GM23338 (cell line): ENCODE data around the gene ABHD6. TPM values are rescaled to one million over a fixed set of nuclear protein-coding genes. Genes with fewer than 3 reads are reported as not detected.
"Not testable (repeated sequence)": the region's sequence is repeated elsewhere in the genome, so short reads cannot be mapped to it uniquely, and the experiment has no call there.

ENCODE experiments used
- ATAC-seq: fragments of 200-7000 bp; cut with Tn5 transposase; 3 replicates; pipeline ENCODE4 v1.9.1; 2020
- DNase-seq: peaks from one replicate; pipeline ENCODE4 v3.0.0-alpha.2; 2015; ENCODE audit warnings: low spot score
- H2AFZ ChIP-seq: fragments of 200-600 bp; sonication (generic); 2 replicates; pipeline ENCODE4 v1.8.0; 2016; ENCODE audit warnings: antibody characterized with exemption, mild to moderate bottlenecking, moderate library complexity
- H3F3A ChIP-seq: fragments of 200-600 bp; sonication (generic); replicated peaks from 2 replicates; pipeline ENCODE4 v1.8.0; 2017; ENCODE audit warnings: antibody characterized with exemption, mixed run types, low read depth
- H3K27ac ChIP-seq: fragments of 200-600 bp; sonication (generic); 2 replicates; pipeline ENCODE4 v1.6.1; 2016; ENCODE audit warnings: low read depth
- H3K27me3 ChIP-seq: fragments of 200-600 bp; sonication (generic); 2 replicates; pipeline ENCODE4 v1.8.0; 2016; ENCODE audit warnings: mild to moderate bottlenecking, mixed run types, moderate library complexity; ENCODE audit not compliant: insufficient read depth
- H3K36me3 ChIP-seq: fragments of 200-600 bp; sonication (generic); 2 replicates; pipeline ENCODE4 v1.8.0; 2016; ENCODE audit warnings: mild to moderate bottlenecking; ENCODE audit not compliant: insufficient read depth
- H3K4me1 ChIP-seq: fragments of 200-600 bp; sonication (generic); 2 replicates; pipeline ENCODE4 v1.8.0; 2016; ENCODE audit warnings: mild to moderate bottlenecking, moderate library complexity; ENCODE audit not compliant: insufficient read depth
- H3K4me2 ChIP-seq: fragments of 200-600 bp; sonication (generic); 2 replicates; pipeline ENCODE4 v1.7.1; 2017; ENCODE audit warnings: mixed run types
- H3K4me3 ChIP-seq: fragments of 200-600 bp; sonication (generic); 2 replicates; pipeline ENCODE4 v1.6.1; 2016; ENCODE audit warnings: mixed run types
- H3K79me2 ChIP-seq: fragments of 200-600 bp; sonication (generic); replicated peaks from 2 replicates; pipeline ENCODE4 v1.8.0; 2017; ENCODE audit warnings: mild to moderate bottlenecking; ENCODE audit not compliant: insufficient read depth
- H3K9me2 ChIP-seq: fragments of 200-600 bp; sonication (generic); 2 replicates; pipeline ENCODE4 v1.8.0; 2017; ENCODE audit not compliant: insufficient read depth
- H4K20me1 ChIP-seq: fragments of 200-600 bp; sonication (generic); replicated peaks from 2 replicates; pipeline ENCODE4 v1.8.0; 2017; ENCODE audit warnings: mild to moderate bottlenecking; ENCODE audit not compliant: insufficient read depth
- H3K27ac Mint-ChIP-seq: 2 replicates; pipeline ENCODE4 v1.8.0; 2020; ENCODE audit warnings: inconsistent platforms, mild to moderate bottlenecking, moderate library complexity, mixed read lengths
- H3K27me3 Mint-ChIP-seq: 3 replicates; pipeline ENCODE4 v1.8.0; 2022; ENCODE audit warnings: low read depth, mild to moderate bottlenecking, moderate library complexity, mixed read lengths, inconsistent platforms; ENCODE audit not compliant: insufficient read depth, poor library complexity
- H3K36me3 Mint-ChIP-seq: 3 replicates; pipeline ENCODE4 v1.8.0; 2021; ENCODE audit warnings: low read depth, mild to moderate bottlenecking, inconsistent platforms, moderate library complexity, mixed read lengths
- H3K4me1 Mint-ChIP-seq: 3 replicates; pipeline ENCODE4 v1.8.0; 2020; ENCODE audit warnings: mild to moderate bottlenecking, inconsistent platforms, mixed read lengths
- H3K4me3 Mint-ChIP-seq: 3 replicates; pipeline ENCODE4 v1.8.0; 2021; ENCODE audit warnings: moderate library complexity, mild to moderate bottlenecking, inconsistent platforms, mixed read lengths
- H3K9me3 Mint-ChIP-seq: 3 replicates; pipeline ENCODE4 v1.8.0; 2020; ENCODE audit warnings: moderate library complexity, mild to moderate bottlenecking, inconsistent platforms, mixed read lengths
- EZH2 ChIP-seq: fragments of 200-600 bp; sonication (generic); IDR thresholded peaks from one replicate; pipeline ENCODE4 v1.8.0; 2017; ENCODE audit warnings: antibody characterized with exemption, mild to moderate bottlenecking, low read depth; ENCODE audit not compliant: unreplicated experiment
- STAT1 ChIP-seq: IDR thresholded peaks from one replicate; pipeline ENCODE4 v1.6.1; 2016; ENCODE audit warnings: antibody characterized with exemption; ENCODE audit not compliant: unreplicated experiment
- ZNF331 ChIP-seq: fragments of 250-450 bp; sonication (Bioruptor Pico); IDR thresholded peaks from 2 replicates; pipeline ENCODE4 v1.5.0; 2020; ENCODE audit warnings: low read depth, mild to moderate bottlenecking, moderate library complexity
- polyA plus RNA-seq: library from polyadenylated mRNA; unstranded; fragments of >200 nt; fragmentation: Nextera tagmentation; extraction: Ambion mirVana; gene quantifications from 2 replicates; pipeline ENCODE4 v1.2.1, GENCODE V29; 2016
- total RNA-seq: library from RNA; depleted of rRNA; stranded (reverse); fragments of >200 nt; shearing (Covaris generic); gene quantifications from 2 replicates; pipeline ENCODE4 v1.2.3, GENCODE V29; 2014
- TF ChIP-seq, protein P1 (sequence below): IDR thresholded peaks from one replicate; pipeline ENCODE4 v1.6.1; 2018; ENCODE audit warnings: antibody characterized with exemption; ENCODE audit not compliant: unreplicated experiment
- TF ChIP-seq, protein P2 (sequence below): IDR thresholded peaks from 2 replicates; pipeline ENCODE4 v1.6.1; 2016; ENCODE audit warnings: antibody characterized with exemption
- TF ChIP-seq, protein P3 (sequence below), 2 experiments: fragments of 200-600 bp in 1 of 2; sonication (generic) in 1 of 2; conservative IDR thresholded peaks; 2 replicates each; pipeline versions ENCODE4 v1.5.1 to v1.6.1; 2016 to 2017; ENCODE audit warnings: antibody characterized with exemption in 2 of 2, low read depth in 2 of 2, mild to moderate bottlenecking in 2 of 2, moderate library complexity in 1 of 2

Gene ABHD6
- total and polyA plus RNA-seq, 2 experiments from 2014 or later: 3.7 to 5.5 TPM

DNA sequence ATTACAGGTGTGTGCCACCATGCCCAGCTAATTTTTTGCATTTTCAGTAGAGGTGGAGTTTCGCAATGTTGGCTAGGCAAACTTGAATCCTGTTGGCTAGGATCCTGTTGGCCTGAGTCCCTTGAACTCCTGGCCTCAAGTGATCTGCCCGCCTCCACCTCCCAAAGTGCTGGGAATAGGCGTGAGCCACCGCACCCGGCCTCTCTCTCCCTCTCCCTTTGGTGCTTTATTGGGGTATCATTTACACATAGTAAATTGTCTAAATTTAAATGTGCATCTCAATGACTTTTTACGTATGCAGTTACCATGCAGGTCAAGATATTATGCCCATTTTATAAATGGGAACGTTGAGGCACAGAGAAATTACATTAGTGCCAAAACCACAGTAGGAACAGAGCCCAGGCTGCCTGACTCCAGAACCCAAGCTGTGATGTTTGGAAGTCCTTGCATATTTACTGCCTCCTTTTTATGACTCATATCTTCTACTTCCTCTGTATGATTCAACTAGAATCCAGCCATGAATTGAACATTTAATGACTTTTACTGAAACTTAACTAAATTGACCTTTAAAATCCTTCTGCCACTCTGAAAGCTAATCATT lies 34.4 kb downstream of the ABHD6 start (continued):
- TF ChIP-seq, protein P1, sequence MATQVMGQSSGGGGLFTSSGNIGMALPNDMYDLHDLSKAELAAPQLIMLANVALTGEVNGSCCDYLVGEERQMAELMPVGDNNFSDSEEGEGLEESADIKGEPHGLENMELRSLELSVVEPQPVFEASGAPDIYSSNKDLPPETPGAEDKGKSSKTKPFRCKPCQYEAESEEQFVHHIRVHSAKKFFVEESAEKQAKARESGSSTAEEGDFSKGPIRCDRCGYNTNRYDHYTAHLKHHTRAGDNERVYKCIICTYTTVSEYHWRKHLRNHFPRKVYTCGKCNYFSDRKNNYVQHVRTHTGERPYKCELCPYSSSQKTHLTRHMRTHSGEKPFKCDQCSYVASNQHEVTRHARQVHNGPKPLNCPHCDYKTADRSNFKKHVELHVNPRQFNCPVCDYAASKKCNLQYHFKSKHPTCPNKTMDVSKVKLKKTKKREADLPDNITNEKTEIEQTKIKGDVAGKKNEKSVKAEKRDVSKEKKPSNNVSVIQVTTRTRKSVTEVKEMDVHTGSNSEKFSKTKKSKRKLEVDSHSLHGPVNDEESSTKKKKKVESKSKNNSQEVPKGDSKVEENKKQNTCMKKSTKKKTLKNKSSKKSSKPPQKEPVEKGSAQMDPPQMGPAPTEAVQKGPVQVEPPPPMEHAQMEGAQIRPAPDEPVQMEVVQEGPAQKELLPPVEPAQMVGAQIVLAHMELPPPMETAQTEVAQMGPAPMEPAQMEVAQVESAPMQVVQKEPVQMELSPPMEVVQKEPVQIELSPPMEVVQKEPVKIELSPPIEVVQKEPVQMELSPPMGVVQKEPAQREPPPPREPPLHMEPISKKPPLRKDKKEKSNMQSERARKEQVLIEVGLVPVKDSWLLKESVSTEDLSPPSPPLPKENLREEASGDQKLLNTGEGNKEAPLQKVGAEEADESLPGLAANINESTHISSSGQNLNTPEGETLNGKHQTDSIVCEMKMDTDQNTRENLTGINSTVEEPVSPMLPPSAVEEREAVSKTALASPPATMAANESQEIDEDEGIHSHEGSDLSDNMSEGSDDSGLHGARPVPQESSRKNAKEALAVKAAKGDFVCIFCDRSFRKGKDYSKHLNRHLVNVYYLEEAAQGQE: no peak
- TF ChIP-seq, protein P2, sequence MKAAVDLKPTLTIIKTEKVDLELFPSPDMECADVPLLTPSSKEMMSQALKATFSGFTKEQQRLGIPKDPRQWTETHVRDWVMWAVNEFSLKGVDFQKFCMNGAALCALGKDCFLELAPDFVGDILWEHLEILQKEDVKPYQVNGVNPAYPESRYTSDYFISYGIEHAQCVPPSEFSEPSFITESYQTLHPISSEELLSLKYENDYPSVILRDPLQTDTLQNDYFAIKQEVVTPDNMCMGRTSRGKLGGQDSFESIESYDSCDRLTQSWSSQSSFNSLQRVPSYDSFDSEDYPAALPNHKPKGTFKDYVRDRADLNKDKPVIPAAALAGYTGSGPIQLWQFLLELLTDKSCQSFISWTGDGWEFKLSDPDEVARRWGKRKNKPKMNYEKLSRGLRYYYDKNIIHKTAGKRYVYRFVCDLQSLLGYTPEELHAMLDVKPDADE: no peak

DNA sequence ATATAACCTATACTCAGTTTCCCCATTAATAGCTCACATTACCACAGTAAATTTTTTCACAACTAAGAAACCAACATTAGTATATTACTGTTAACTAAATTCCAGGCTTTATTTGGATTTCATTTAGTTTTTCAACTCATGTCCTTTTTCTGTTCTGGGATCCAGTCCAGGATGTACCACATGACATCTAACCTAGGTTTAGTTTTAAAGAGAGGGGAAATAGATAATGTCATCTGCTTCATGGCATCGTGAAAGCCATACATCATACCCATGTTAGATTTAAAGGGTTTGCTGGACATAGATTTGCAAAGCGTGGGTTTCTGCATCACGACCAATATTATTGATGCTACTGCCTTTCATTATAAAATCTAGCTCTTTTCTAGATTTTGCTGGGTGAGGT lies 35.3 kb downstream of the ABHD6 start:
- Mint-ChIP-seq H3K4me3 (no peak overlapping the region), H3K36me3 (peaks cover 7% of the 10 kb centered on the region; the same call in 2 of the 3 replicates), H3K27me3 (no peaks in the 10 kb centered on the region), H3K4me1 (no peaks in the 10 kb centered on the region), H3K9me3 (peaks cover 3% of the 10 kb centered on the region; the same call in 2 of the 3 replicates), H3K27ac (no peak overlapping the region)
- no peaks in the 10 kb centered on the region for H3K27me3 ChIP-seq
- no peaks in the 10 kb centered on the region for H3K36me3 ChIP-seq
- DNase-seq: no peak
- H3K79me2 ChIP-seq: no peaks in the 10 kb centered on the region
- H3K4me1 ChIP-seq: no peaks in the 10 kb centered on the region
- peaks cover 5% of the 10 kb centered on the region; the same call in 1 of the 2 replicates for H3K9me2 ChIP-seq
- no peak overlapping the region for H3K4me2 ChIP-seq
- TF ChIP-seq ZNF331 (CRISPR knock-in tag) (no peak), STAT1 (no peak), EZH2 (no peak)
- TF ChIP-seq, protein P3, sequence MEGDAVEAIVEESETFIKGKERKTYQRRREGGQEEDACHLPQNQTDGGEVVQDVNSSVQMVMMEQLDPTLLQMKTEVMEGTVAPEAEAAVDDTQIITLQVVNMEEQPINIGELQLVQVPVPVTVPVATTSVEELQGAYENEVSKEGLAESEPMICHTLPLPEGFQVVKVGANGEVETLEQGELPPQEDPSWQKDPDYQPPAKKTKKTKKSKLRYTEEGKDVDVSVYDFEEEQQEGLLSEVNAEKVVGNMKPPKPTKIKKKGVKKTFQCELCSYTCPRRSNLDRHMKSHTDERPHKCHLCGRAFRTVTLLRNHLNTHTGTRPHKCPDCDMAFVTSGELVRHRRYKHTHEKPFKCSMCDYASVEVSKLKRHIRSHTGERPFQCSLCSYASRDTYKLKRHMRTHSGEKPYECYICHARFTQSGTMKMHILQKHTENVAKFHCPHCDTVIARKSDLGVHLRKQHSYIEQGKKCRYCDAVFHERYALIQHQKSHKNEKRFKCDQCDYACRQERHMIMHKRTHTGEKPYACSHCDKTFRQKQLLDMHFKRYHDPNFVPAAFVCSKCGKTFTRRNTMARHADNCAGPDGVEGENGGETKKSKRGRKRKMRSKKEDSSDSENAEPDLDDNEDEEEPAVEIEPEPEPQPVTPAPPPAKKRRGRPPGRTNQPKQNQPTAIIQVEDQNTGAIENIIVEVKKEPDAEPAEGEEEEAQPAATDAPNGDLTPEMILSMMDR (conservative IDR thresholded peaks at IDR 0.05; ENCODE audit: low read depth in 2 of 2): no peak
- TF ChIP-seq, protein P1: no peak
- H3F3A ChIP-seq: no peaks in the 10 kb centered on the region
- no peak overlapping the region for H2AFZ ChIP-seq
- no peak overlapping the region for H3K4me3 ChIP-seq
- no peaks in the 10 kb centered on the region for H4K20me1 ChIP-seq
- H3K27ac ChIP-seq: no peak overlapping the region
- ATAC-seq: no peak

DNA sequence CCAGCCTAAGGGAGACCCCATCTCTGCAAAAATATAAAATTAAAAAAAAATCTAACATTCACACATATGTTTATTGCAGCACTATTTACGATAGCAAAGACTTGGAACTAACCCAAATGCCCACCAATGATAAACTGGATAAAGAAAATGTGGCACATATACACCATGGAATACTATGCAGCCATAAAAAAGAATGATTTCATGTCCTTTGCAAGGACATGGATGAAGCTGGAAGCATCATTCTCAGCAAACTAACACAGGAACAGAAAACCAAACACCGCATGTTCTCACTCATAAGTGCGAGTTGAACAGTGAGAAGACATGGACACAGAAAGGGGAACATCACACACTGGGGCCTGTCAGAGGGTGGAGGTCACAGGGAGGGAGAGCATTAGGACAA lies 35.8 kb downstream of the ABHD6 start:
- ATAC-seq, H3K79me2 ChIP-seq: not testable (repeated sequence)

More for the DNA sequence above, 35.8 kb downstream of the ABHD6 start:
- not testable (repeated sequence) for H4K20me1 ChIP-seq, H3F3A ChIP-seq, H3K4me3 ChIP-seq, H3K4me2 ChIP-seq, H3K27ac Mint-ChIP-seq, H3K27me3 Mint-ChIP-seq, H3K9me3 Mint-ChIP-seq, H3K9me2 ChIP-seq, H2AFZ ChIP-seq, H3K36me3 ChIP-seq, H3K4me3 Mint-ChIP-seq, DNase-seq, H3K27ac ChIP-seq, H3K36me3 Mint-ChIP-seq, H3K4me1 ChIP-seq, H3K4me1 Mint-ChIP-seq, H3K27me3 ChIP-seq
